Right lobe of liver (tissue), 4 donors: ENCODE measurements around the gene MAST2.

Experiments used
- POLR2A ChIP-seq: fragments of 450-650 bp; IDR thresholded peaks from one replicate; pipeline ENCODE4 v1.6.1; 2017; ENCODE audit warnings: antibody characterized with exemption, mild to moderate bottlenecking
- TF ChIP-seq, protein P1 (sequence below), 4 donors: fragments of 200-600 bp in 3 of 4; fragments of 450-650 bp in 1 of 4; IDR thresholded peaks; one replicate each; pipeline versions ENCODE4 v1.5.1 to v1.8.0; 2016 to 2022; ENCODE audit warnings: antibody characterized with exemption in 4 of 4, mild to moderate bottlenecking in 2 of 4
- donor health status: DM: no; HTN: no; CAD: no.
- donor health status: DM: no; HTN: no; CAD: no.
- donor health status: DM: no; HTN: yes; CAD: no.

DNA sequence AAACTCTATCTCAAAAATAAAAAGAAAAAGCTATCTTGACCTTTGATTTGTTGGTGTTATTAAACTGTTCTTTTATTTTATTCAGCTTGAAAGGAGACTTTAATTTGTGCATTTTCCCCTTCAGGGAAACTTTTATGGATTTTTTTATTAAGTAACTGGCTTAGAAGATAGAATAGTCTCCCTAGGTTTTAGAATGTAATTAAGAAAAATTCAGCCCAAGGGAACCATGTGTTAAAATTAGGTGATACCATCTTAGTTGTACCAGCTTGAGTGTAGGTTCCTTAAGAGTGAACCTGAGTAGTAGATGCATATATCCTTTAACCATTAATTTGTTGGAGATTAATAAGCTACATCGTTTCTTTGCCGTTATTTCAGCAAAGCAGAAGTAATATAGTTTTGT is 11.4 kb downstream of the MAST2 start:
- no peak for TF ChIP-seq POLR2A
- TF ChIP-seq, protein P1, sequence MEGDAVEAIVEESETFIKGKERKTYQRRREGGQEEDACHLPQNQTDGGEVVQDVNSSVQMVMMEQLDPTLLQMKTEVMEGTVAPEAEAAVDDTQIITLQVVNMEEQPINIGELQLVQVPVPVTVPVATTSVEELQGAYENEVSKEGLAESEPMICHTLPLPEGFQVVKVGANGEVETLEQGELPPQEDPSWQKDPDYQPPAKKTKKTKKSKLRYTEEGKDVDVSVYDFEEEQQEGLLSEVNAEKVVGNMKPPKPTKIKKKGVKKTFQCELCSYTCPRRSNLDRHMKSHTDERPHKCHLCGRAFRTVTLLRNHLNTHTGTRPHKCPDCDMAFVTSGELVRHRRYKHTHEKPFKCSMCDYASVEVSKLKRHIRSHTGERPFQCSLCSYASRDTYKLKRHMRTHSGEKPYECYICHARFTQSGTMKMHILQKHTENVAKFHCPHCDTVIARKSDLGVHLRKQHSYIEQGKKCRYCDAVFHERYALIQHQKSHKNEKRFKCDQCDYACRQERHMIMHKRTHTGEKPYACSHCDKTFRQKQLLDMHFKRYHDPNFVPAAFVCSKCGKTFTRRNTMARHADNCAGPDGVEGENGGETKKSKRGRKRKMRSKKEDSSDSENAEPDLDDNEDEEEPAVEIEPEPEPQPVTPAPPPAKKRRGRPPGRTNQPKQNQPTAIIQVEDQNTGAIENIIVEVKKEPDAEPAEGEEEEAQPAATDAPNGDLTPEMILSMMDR (IDR thresholded peaks at IDR 0.05) = no peak
